Stimulated activated CD4-positive, alpha-beta T cell treated with anti-CD3 and anti-CD28 coated beads, Interleukin-15, amount 100 ng/mL, for 1 hour (primary cell): ENCODE data around the gene SHROOM2.

Source experiments
- DNase-seq, 2 donors: peaks; one replicate each; pipeline ENCODE4 v3.0.0-alpha.2; 2020; ENCODE audit warnings: low read depth in 1 of 2, low spot score in 1 of 2

SHROOM2 gene

GRCh38 chrX:9937761-9938160 is 151.5 kb downstream of the SHROOM2 start:
- no peak for DNase-seq

- no peak for DNase-seq
Observed at GRCh38 chrX:9938516-9938915, 152.3 kb downstream of the SHROOM2 start.

- DNase-seq: no peak
Observed at GRCh38 chrX:9940421-9940820, 154.2 kb downstream of the SHROOM2 start.

GRCh38 chrX:9942086-9942485 is 155.9 kb downstream of the SHROOM2 start:
- peak; percentile 1 to 9 for DNase-seq

GRCh38 chrX:9943420-9943819 is 157.2 kb downstream of the SHROOM2 start:
- no peak for DNase-seq

GRCh38 chrX:9947131-9947794 is 161.0 kb downstream of the SHROOM2 start:
- DNase-seq: no peak

GRCh38 chrX:9948406-9948805 is 162.2 kb downstream of the SHROOM2 start:
- DNase-seq: no peak

GRCh38 chrX:9952300-9952699 is 166.1 kb downstream of the SHROOM2 start:
- DNase-seq: no peak

- DNase-seq: no peak
Observed at GRCh38 chrX:9953396-9953795, 167.2 kb downstream of the SHROOM2 start.

GRCh38 chrX:9955506-9955905 is 169.3 kb downstream of the SHROOM2 start:
- no peak for DNase-seq

- no peak for DNase-seq
Observed at GRCh38 chrX:9957743-9958142, 171.5 kb downstream of the SHROOM2 start.

- DNase-seq: no peak
Observed at GRCh38 chrX:9958183-9958582, 172.0 kb downstream of the SHROOM2 start.

- no peak for DNase-seq
Observed at GRCh38 chrX:9961750-9962149, 175.5 kb downstream of the SHROOM2 start.

GRCh38 chrX:9966775-9967408 is 180.7 kb downstream of the SHROOM2 start, which contains the start of gene CLDN34:
Gene CLDN34, plus strand, starts transcription at chrX:9967358. Its CDS starts 0 bp downstream, at chrX:9967358.
- no peak for DNase-seq

GRCh38 chrX:9977635-9978034 is 191.4 kb downstream of the SHROOM2 start:
- no peak for DNase-seq

- no peak for DNase-seq
Observed at GRCh38 chrX:9980401-9980800, 194.2 kb downstream of the SHROOM2 start.

- DNase-seq: no peak
Observed at GRCh38 chrX:9980927-9981326, 194.7 kb downstream of the SHROOM2 start.

GRCh38 chrX:9983441-9983840 is 197.2 kb downstream of the SHROOM2 start:
- DNase-seq: no peak

GRCh38 chrX:9983846-9984245 is 197.6 kb downstream of the SHROOM2 start:
- no peak for DNase-seq

GRCh38 chrX:9988762-9989161 is 202.5 kb downstream of the SHROOM2 start:
- DNase-seq: no peak

GRCh38 chrX:9992061-9992460 is 205.8 kb downstream of the SHROOM2 start:
- DNase-seq: no peak

GRCh38 chrX:9992724-9993123 is 206.5 kb downstream of the SHROOM2 start:
- DNase-seq: no peak

GRCh38 chrX:9995855-9996339 is 209.7 kb downstream of the SHROOM2 start:
- DNase-seq: peak; percentile 46 to 59
